ENCODE results near the gene GAD2.

GAD2 gene

GRCh38 chr10:26194275-26194674 lies 22.3 kb upstream of the GAD2 start:
- no peaks in the 10 kb centered on the region for H3K36me3 ChIP-seq (ENCODE audit: low read depth)

DNA sequence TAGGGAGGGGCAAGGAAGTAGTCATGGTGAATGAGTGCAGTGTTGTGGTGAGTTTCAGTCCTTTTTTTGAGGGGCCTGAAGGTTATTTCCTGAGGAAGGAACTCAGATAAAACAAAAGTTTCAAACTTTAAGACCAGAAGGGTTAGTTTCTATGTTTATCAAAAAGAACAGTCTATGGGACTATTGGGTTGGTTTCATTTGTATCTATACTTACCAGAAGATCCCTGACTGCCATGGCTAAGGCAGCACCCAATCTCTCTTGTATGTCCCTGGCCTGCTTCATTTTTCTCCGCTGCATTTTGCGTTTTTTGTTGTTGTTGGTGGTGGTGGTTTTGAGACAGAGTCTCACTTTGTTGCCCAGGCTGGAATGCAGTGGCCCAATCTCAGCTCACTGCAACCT lies 19.3 kb upstream of the GAD2 start:
- DNase-seq (ENCODE audit: low spot score) (no peak), ATAC-seq (ENCODE audit: low read depth) (no peak)
- H3K27ac ChIP-seq (ENCODE audit: poor library complexity, severe bottlenecking), result no peak overlapping the region

More at GRCh38 chr10:26194275-26194674, 22.3 kb upstream of the GAD2 start:
- no peaks in the 10 kb centered on the region for H3K27me3 ChIP-seq (ENCODE audit: insufficient read depth, poor library complexity, severe bottlenecking)
- DNase-seq (ENCODE audit: low spot score) (no peak), ATAC-seq (ENCODE audit: low read depth) (no peak)
- TF ChIP-seq, protein P1, sequence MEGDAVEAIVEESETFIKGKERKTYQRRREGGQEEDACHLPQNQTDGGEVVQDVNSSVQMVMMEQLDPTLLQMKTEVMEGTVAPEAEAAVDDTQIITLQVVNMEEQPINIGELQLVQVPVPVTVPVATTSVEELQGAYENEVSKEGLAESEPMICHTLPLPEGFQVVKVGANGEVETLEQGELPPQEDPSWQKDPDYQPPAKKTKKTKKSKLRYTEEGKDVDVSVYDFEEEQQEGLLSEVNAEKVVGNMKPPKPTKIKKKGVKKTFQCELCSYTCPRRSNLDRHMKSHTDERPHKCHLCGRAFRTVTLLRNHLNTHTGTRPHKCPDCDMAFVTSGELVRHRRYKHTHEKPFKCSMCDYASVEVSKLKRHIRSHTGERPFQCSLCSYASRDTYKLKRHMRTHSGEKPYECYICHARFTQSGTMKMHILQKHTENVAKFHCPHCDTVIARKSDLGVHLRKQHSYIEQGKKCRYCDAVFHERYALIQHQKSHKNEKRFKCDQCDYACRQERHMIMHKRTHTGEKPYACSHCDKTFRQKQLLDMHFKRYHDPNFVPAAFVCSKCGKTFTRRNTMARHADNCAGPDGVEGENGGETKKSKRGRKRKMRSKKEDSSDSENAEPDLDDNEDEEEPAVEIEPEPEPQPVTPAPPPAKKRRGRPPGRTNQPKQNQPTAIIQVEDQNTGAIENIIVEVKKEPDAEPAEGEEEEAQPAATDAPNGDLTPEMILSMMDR (IDR thresholded peaks at IDR 0.05; ENCODE audit: poor library complexity, severe bottlenecking), result no peak
- no peak overlapping the region for H3K4me3 ChIP-seq (ENCODE audit: severe bottlenecking)
- H3K27ac ChIP-seq (ENCODE audit: poor library complexity, severe bottlenecking), result no peak overlapping the region
- H3K4me1 ChIP-seq (ENCODE audit: insufficient read depth, poor library complexity, severe bottlenecking), result no peaks in the 10 kb centered on the region
- no peaks in the 10 kb centered on the region for H3K9me3 ChIP-seq (ENCODE audit: severe bottlenecking)

GRCh38 chr10:26198119-26198518 lies 18.5 kb upstream of the GAD2 start:
- no peaks in the 10 kb centered on the region for H3K4me1 ChIP-seq (ENCODE audit: insufficient read depth, poor library complexity, severe bottlenecking)
- no peaks in the 10 kb centered on the region for H3K36me3 ChIP-seq (ENCODE audit: low read depth)
- TF ChIP-seq, protein P1 (IDR thresholded peaks at IDR 0.05; ENCODE audit: poor library complexity, severe bottlenecking), result no peak
- H3K9me3 ChIP-seq (ENCODE audit: severe bottlenecking), result no peaks in the 10 kb centered on the region
- ATAC-seq (ENCODE audit: low read depth) (no peak), DNase-seq (ENCODE audit: low spot score) (no peak)
- H3K27me3 ChIP-seq (ENCODE audit: insufficient read depth, poor library complexity, severe bottlenecking), result no peaks in the 10 kb centered on the region
- no peak overlapping the region for H3K4me3 ChIP-seq (ENCODE audit: severe bottlenecking)
- H3K27ac ChIP-seq (ENCODE audit: poor library complexity, severe bottlenecking), result no peak overlapping the region

More for the DNA sequence above, 19.3 kb upstream of the GAD2 start:
- Histone ChIP-seq H3K27me3 (ENCODE audit: insufficient read depth, poor library complexity, severe bottlenecking) (no peaks in the 10 kb centered on the region), H3K9me3 (ENCODE audit: severe bottlenecking) (no peaks in the 10 kb centered on the region), H3K4me1 (ENCODE audit: insufficient read depth, poor library complexity, severe bottlenecking) (no peaks in the 10 kb centered on the region), H3K4me3 (ENCODE audit: severe bottlenecking) (no peak overlapping the region), H3K36me3 (ENCODE audit: low read depth) (no peaks in the 10 kb centered on the region)
- TF ChIP-seq, protein P1 (IDR thresholded peaks at IDR 0.05; ENCODE audit: poor library complexity, severe bottlenecking), result no peak

GRCh38 chr10:26199841-26200240 lies 16.7 kb upstream of the GAD2 start:
- no peak for ATAC-seq (ENCODE audit: low read depth)
- TF ChIP-seq, protein P1 (IDR thresholded peaks at IDR 0.05; ENCODE audit: poor library complexity, severe bottlenecking), result no peak
- Histone ChIP-seq H3K4me1 (ENCODE audit: insufficient read depth, poor library complexity, severe bottlenecking) (no peaks in the 10 kb centered on the region), H3K27ac (ENCODE audit: poor library complexity, severe bottlenecking) (no peak overlapping the region), H3K36me3 (ENCODE audit: low read depth) (no peaks in the 10 kb centered on the region), H3K27me3 (ENCODE audit: insufficient read depth, poor library complexity, severe bottlenecking) (no peaks in the 10 kb centered on the region), H3K9me3 (ENCODE audit: severe bottlenecking) (no peaks in the 10 kb centered on the region), H3K4me3 (ENCODE audit: severe bottlenecking) (no peak overlapping the region)
- DNase-seq (ENCODE audit: low spot score), result no peak

- ATAC-seq (ENCODE audit: low read depth), result no peak
- TF ChIP-seq, protein P1 (IDR thresholded peaks at IDR 0.05; ENCODE audit: poor library complexity, severe bottlenecking), result no peak
Measured at GRCh38 chr10:26205223-26205622, 11.4 kb upstream of the GAD2 start.

More at GRCh38 chr10:26205223-26205622, 11.4 kb upstream of the GAD2 start:
- no peak for DNase-seq (ENCODE audit: low spot score)
- H3K4me3 ChIP-seq (ENCODE audit: severe bottlenecking), result no peak overlapping the region
- no peaks in the 10 kb centered on the region for H3K4me1 ChIP-seq (ENCODE audit: insufficient read depth, poor library complexity, severe bottlenecking)
- H3K36me3 ChIP-seq (ENCODE audit: low read depth), result no peaks in the 10 kb centered on the region
- H3K27ac ChIP-seq (ENCODE audit: poor library complexity, severe bottlenecking), result no peak overlapping the region
- no peaks in the 10 kb centered on the region for H3K9me3 ChIP-seq (ENCODE audit: severe bottlenecking)
- H3K27me3 ChIP-seq (ENCODE audit: insufficient read depth, poor library complexity, severe bottlenecking), result no peaks in the 10 kb centered on the region

Measured in RWPE2 (cell line).